ENCODE results near the gene MPND.

The MPND gene

DNA sequence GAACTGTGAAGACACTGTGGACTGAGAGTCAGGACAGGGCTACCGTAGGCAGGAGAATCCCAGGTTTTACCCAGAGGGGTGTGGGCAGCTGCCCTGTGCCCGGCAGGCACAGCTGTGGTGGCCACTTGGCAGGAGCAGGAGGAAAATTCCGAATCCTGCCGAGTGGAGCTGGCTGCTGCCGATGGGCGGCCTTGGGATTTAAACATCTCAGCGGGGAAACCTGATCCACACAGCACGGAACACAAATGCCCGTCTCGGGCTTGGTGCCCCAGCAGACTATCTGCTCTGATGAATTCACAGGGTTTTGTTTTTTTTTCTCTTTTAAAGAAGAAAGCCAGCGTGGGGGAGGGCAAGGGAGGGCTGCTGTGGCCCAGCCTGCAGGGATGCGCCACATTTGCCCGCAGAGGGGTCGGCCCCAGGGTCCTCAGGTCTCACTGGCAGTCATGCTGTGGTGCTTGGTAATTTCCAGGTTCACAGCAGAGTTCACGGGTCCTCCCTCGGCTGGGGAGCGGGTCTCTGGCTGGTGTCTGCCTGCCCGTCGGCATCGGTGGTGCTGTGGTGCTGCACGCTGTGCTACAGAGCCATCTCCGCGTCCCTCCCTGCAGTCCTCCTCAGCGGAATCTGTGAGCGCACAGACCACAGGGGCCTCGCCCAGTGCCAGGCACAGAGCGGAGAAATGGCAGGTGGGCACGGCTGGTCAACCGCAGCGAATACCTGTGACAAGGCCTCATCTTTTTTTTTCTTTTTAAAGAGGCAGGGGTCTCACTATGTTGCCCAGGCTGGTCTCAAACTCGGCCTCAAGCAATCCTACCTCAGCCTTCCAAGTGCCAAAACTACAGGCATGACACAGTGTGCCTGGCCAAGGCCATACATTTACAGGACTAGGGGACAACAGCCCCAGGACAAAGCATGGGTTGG is 28.1 kb downstream of the MPND start:
- Histone ChIP-seq H3K27ac (ENCODE audit: low read length) (no peak overlapping the region), H3K9ac (ENCODE audit: low read depth, low read length) (no peak overlapping the region), H3K4me3 (ENCODE audit: low read length) (no peak overlapping the region), H3K36me3 (ENCODE audit: insufficient read depth, low read depth, low read length) (no peaks in the 10 kb centered on the region; the same call in 1 of the 2 replicates), H3K4me1 (ENCODE audit: insufficient read depth, low read length) (peaks cover 33% of the 10 kb centered on the region), H3K27me3 (ENCODE audit: insufficient read depth, low read length) (no peaks in the 10 kb centered on the region), H3K9me3 (ENCODE audit: insufficient read depth, low read depth, low read length) (no peaks in the 10 kb centered on the region)

DNA sequence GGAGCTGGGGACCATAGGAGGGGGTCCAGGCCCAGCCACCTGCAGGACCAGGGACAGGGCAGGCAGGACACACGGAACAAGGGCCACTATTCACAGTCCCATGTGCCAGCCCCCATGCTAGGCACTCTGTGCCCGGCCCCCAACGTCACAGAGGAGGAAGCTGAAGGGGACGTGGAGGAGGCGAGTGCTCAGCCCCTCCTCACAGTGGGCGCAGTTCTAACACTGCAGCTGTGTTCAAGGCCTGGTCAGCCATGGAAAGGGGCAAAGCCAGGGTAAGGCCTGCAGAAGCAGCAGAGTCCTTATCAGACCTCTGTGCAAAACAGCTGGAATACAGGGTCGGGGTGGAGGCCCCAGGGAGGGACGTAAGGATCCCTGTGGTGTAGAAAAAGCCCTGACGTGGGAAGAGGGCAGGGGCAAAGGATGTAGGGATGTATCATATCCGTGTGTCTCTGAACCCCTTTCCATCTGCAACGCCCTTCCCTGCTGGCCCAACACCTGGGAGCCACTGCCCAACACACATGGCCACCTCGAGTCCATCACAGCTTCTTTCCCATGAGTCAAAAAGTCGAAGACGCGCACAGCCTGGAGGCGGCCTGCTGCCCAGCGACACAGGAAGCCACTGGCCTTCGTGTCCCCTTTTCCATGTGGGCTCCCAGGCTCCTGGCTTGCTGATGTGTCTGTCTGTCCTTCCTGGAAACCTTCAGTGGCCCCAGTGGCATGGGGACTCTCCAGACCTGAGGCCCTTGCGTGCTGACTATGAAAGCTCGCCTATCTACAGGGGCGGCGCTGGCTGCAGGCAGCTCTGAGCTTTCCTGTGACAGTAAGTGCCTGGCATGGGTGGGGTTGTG is 29.0 kb downstream of the MPND start:
- Histone ChIP-seq H3K27ac (ENCODE audit: low read length) (no peak overlapping the region), H3K9me3 (ENCODE audit: insufficient read depth, low read depth, low read length) (no peaks in the 10 kb centered on the region), H3K9ac (ENCODE audit: low read depth, low read length) (no peak overlapping the region)

DNA sequence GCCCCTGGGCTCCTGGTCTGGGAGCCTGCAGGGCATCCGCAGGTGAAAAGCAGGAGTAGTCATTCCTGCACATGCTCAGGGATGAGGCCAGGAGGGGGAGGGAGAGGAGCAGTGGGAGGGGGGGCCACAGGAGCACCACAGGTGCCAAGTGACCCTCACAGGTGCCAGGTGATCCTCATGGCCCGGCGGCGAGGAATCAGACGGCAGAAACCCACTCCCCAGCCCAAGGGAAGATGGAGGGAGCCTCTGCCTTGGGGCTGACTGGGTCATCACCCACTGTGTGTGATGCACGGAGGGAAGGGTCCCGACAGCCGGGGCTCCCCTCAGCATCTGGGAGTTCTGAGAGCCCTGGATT is 29.6 kb downstream of the MPND start:
- no peak overlapping the region for H3K4me3 ChIP-seq (ENCODE audit: low read length)
- no peaks in the 10 kb centered on the region for H3K27me3 ChIP-seq (ENCODE audit: insufficient read depth, low read length)
- no peaks in the 10 kb centered on the region for H3K9me3 ChIP-seq (ENCODE audit: insufficient read depth, low read depth, low read length)
- no peak overlapping the region for H3K9ac ChIP-seq (ENCODE audit: low read depth, low read length)
- peaks cover 39% of the 10 kb centered on the region for H3K4me1 ChIP-seq (ENCODE audit: insufficient read depth, low read length)
- no peaks in the 10 kb centered on the region for H3K36me3 ChIP-seq (ENCODE audit: insufficient read depth, low read depth, low read length)
- no peak overlapping the region for H3K27ac ChIP-seq (ENCODE audit: low read length)

More for the DNA sequence above, 29.0 kb downstream of the MPND start:
- no peaks in the 10 kb centered on the region for H3K27me3 ChIP-seq (ENCODE audit: insufficient read depth, low read length)
- no peaks in the 10 kb centered on the region for H3K36me3 ChIP-seq (ENCODE audit: insufficient read depth, low read depth, low read length)
- H3K4me1 ChIP-seq (ENCODE audit: insufficient read depth, low read length) = peaks cover 39% of the 10 kb centered on the region
- no peak overlapping the region for H3K4me3 ChIP-seq (ENCODE audit: low read length)

DNA sequence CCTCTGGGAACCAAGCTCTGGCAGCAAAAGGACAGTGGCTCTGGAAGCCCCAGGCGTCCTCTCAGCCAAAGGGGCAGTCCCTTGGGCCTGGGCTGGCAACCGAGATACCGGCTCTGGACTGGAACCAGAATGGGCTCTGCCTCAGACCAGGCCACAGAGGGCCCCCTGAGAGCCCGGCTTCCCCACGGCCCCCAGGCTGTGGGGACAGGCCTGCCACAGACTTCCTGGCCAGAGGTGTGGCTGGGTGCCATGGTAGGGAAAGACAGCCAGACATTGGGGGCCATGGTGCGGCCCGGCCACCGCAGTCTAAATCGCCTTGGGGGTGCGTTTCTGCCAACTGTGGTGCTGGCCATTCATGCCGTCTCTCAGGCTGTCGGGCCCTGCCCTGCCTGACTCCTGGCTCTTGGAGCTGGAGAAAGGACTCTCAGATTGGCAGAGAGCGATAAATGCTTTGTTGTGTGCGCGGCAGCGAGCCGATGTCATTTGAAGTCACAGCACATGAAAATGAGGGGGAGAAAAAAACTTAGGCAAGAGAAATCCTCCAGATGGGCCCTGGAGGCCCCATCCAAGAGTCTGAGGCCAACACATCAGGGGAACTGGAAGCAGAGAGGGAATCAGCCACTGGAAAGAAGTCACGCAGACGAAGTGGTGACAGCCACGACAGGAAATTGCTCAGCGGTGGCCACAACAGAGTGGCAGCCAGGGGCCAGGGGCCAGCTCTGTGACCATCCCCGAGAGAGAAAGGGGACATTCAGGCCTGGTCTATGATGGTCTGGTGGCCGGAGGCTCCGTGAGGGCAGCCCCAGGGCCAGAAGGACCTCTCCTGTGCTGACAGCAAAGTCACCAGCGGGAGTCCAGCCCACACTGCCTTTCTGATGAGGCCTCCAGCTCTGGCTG is 30.5 kb downstream of the MPND start:
- Histone ChIP-seq H3K27ac (ENCODE audit: low read length) (peak overlapping the region; percentile 13), H3K9ac (ENCODE audit: low read depth, low read length) (0 out of 2 replicates have a peak overlapping the region, but pooled peaks have one; percentile 67), H3K4me3 (ENCODE audit: low read length) (no peak overlapping the region)

DNA sequence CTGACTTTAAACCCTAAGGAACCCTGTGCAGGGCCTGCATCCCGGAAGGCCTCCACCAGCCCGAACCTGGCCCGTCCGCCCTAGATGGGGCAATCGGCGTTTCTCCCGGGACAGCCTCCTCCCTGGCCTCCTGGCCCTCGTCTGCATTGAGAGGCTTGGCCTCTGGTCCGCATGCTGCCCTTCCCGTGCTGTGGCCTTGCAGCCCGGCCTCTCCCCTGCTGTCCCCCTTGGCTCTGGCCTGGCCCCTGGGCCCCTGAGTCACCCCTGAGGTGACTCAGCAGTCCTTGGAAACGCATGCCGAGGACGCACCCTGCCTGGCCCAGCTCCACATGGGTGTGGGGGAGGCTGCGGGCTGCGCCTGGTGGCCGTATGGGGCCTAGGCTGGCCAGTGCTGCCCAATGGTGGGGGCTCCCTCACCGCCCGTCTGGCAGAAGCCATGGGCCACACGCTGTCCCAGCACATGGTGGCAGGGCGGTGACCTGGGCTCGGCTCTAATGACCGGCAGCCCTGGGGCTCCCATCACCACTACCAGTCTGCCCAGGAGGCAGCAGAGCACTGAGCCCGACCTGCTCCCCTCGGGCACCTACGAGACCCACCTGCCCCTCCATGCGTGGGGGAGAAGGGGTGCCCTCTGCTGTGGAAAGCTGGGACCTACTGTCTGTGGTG is 31.3 kb downstream of the MPND start:
- Histone ChIP-seq H3K4me1 (ENCODE audit: insufficient read depth, low read length) (peaks cover 32% of the 10 kb centered on the region), H3K9ac (ENCODE audit: low read depth, low read length) (peak overlapping the region; percentile 67), H3K4me3 (ENCODE audit: low read length) (peak overlapping the region; percentile 44; the same call in 1 of the 2 replicates), H3K27me3 (ENCODE audit: insufficient read depth, low read length) (no peaks in the 10 kb centered on the region), H3K27ac (ENCODE audit: low read length) (peak overlapping the region; percentile 13), H3K9me3 (ENCODE audit: insufficient read depth, low read depth, low read length) (no peaks in the 10 kb centered on the region), H3K36me3 (ENCODE audit: insufficient read depth, low read depth, low read length) (no peaks in the 10 kb centered on the region)

More for the DNA sequence above, 30.5 kb downstream of the MPND start:
- peaks cover 35% of the 10 kb centered on the region for H3K4me1 ChIP-seq (ENCODE audit: insufficient read depth, low read length)
- no peaks in the 10 kb centered on the region for H3K27me3 ChIP-seq (ENCODE audit: insufficient read depth, low read length)
- no peaks in the 10 kb centered on the region for H3K9me3 ChIP-seq (ENCODE audit: insufficient read depth, low read depth, low read length)
- no peaks in the 10 kb centered on the region for H3K36me3 ChIP-seq (ENCODE audit: insufficient read depth, low read depth, low read length)

DNA sequence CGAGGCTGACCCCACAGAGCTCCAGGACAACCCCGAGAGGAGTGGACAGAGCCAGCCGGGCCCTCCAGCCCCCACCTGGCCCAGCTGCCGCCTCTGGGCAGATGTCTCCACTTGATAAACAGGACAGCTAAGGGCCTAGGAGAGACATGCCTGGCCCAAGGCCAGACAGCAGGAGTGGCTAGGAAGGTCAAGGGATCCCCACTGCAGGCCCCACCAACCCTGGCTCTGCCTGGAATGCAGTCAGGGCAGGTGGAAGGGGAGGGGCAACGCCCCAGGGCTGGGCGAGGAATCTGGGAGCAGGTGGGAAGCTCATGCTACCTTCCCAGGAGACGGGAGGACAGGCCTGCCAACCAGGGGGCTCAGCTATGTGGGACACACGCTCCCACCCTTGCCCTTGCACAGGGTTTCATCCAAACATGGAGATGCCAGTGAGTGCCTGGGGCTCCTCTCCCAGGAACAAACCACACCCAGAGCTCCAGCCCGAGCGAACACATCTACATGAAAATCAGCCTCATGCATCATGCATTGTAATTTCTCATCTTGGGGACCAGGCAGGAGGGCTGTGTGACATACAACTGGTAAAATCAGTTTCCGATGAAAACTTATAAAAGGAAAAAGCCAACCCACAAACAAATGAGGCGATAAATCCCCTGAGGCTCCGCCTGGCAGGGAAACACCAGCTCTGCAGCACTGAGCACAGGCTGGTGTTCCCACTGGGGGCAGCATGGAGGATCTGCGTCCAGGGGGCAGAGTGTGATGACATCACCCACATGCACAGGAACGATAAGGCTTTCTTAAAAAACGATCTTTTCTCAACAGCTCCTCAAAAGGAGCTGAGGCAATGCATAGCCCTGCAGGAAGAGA is 32.0 kb downstream of the MPND start:
- Histone ChIP-seq H3K9me3 (ENCODE audit: insufficient read depth, low read depth, low read length) (no peaks in the 10 kb centered on the region), H3K4me1 (ENCODE audit: insufficient read depth, low read length) (peaks cover 35% of the 10 kb centered on the region), H3K4me3 (ENCODE audit: low read length) (peak overlapping the region; percentile 44; the same call in 1 of the 2 replicates), H3K27me3 (ENCODE audit: insufficient read depth, low read length) (no peaks in the 10 kb centered on the region), H3K27ac (ENCODE audit: low read length) (peak overlapping the region; percentile 13), H3K9ac (ENCODE audit: low read depth, low read length) (peak overlapping the region; percentile 67), H3K36me3 (ENCODE audit: insufficient read depth, low read depth, low read length) (no peaks in the 10 kb centered on the region)

DNA sequence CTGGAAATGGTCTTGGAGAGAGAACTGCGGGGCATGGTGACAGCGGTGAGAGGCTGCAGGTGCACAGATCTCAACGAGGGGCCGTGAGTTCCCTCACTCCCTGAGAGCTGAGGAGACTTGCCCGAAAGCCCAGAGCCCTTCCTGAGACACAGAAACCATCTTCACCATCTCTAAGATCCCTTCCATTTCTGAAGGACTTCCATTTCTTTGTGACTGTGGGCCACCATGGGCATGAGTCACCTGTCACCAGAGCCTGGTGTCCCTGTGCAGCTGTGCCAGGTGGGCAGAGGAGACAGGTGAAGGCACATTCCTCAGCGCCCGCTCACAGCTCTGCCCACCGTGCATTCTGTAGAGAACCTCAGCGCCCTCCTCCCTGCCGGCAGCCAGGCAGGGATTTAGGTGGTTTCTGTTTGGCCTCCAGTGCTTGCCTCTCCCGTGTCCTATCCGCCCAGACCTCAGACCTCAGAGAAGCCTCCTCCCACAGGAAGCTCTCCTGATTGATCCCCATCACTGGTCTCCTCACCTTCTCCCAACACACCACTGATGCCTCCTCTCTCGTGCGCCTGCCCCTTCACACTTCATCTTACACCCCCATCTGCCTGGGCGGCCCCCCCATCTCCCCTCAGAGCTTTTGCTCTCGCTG is 32.8 kb downstream of the MPND start:
- Histone ChIP-seq H3K4me3 (ENCODE audit: low read length) (0 out of 2 replicates have a peak overlapping the region, but pooled peaks have one; percentile 1), H3K9me3 (ENCODE audit: insufficient read depth, low read depth, low read length) (no peaks in the 10 kb centered on the region), H3K36me3 (ENCODE audit: insufficient read depth, low read depth, low read length) (no peaks in the 10 kb centered on the region), H3K27ac (ENCODE audit: low read length) (no peak overlapping the region), H3K4me1 (ENCODE audit: insufficient read depth, low read length) (peaks cover 35% of the 10 kb centered on the region), H3K27me3 (ENCODE audit: insufficient read depth, low read length) (no peaks in the 10 kb centered on the region), H3K9ac (ENCODE audit: low read depth, low read length) (peak overlapping the region; percentile 44; the same call in 1 of the 2 replicates)

DNA sequence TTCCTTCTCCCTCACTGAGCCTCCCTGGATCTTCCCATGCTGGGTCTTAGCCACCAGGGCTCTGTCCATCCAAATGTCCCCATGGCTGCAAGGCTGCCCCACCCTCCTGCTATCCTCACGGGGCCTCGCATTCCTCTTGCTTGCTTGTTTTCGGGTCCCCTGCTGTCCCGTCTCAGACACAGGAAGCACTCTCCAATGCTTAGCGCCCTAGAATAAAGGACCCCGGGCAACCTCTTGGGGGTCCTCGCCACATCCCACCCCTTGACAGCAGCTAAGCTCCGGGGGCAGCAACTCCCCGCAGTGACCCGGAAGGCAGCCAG is 33.3 kb downstream of the MPND start:
- Histone ChIP-seq H3K9ac (ENCODE audit: low read depth, low read length) (no peak overlapping the region), H3K4me3 (ENCODE audit: low read length) (no peak overlapping the region)

DNA sequence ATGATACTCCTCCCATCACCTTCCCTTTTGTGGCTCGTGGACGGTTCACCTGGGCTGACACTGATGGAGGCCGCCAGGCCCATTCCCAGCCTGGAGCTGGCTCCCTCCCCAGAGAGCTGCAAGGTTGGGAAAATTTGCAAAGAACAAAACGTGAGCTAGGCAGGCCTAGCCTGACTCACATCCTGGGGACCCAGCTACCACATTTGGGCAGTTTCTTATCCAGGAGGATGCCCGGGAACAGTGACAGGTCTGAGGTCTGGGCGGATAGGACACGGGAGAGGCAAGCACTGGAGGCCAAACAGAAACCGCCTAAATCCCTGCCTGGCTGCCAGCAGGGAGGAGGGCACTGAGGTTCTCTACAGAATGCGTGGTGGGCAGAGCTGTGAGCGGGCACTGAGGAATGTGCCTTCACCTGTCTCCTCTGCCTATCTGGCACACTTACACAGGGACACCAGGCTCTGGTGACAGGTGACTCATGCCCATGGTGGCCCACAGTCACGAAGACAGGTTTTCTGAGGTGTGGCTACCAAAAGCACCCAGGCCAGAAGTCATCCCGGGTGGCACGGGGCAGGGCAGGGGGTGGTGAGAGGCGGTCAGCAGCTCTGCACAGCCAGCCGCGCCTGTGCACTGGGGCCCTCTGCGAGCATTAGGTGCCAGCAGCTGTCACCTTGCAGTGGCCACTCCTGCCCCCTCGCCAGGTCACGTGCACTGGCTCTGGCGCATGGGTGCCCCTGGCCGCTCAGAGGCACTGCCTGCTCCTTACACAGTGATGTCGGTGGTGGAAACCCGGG is 33.8 kb downstream of the MPND start:
- no peak overlapping the region for H3K4me3 ChIP-seq (ENCODE audit: low read length)
- no peak overlapping the region for H3K27ac ChIP-seq (ENCODE audit: low read length)
- no peaks in the 10 kb centered on the region for H3K36me3 ChIP-seq (ENCODE audit: insufficient read depth, low read depth, low read length)
- H3K4me1 ChIP-seq (ENCODE audit: insufficient read depth, low read length) = peaks cover 35% of the 10 kb centered on the region
- H3K27me3 ChIP-seq (ENCODE audit: insufficient read depth, low read length) = no peaks in the 10 kb centered on the region
- H3K9me3 ChIP-seq (ENCODE audit: insufficient read depth, low read depth, low read length) = no peaks in the 10 kb centered on the region
- H3K9ac ChIP-seq (ENCODE audit: low read depth, low read length) = no peak overlapping the region

More for the DNA sequence above, 33.3 kb downstream of the MPND start:
- no peaks in the 10 kb centered on the region for H3K27me3 ChIP-seq (ENCODE audit: insufficient read depth, low read length)
- H3K27ac ChIP-seq (ENCODE audit: low read length) = no peak overlapping the region
- no peaks in the 10 kb centered on the region for H3K9me3 ChIP-seq (ENCODE audit: insufficient read depth, low read depth, low read length)
- no peaks in the 10 kb centered on the region for H3K36me3 ChIP-seq (ENCODE audit: insufficient read depth, low read depth, low read length)
- H3K4me1 ChIP-seq (ENCODE audit: insufficient read depth, low read length) = peaks cover 35% of the 10 kb centered on the region

Measured in iPS-20b (cell line).